HG03442 (cell line): ENCODE measurements around the gene TMEM50B.
"Not testable (repeated sequence)": the region's sequence is repeated elsewhere in the genome, so short reads cannot be mapped to it uniquely, and the experiment has no call there.

ENCODE experiments used
- ATAC-seq: cut with Tn5 transposase; IDR thresholded peaks from one replicate; pipeline ENCODE4 v1.9.1; 2021; ENCODE audit warnings: mild to moderate bottlenecking, moderate library complexity; ENCODE audit not compliant: unreplicated experiment

TMEM50B gene

GRCh38 chr21:33432496-33432895 is 47.3 kb downstream of the TMEM50B start:
- ATAC-seq, result no peak

- no peak for ATAC-seq
Observed at GRCh38 chr21:33430858-33431257, 48.9 kb downstream of the TMEM50B start.

GRCh38 chr21:33428669-33429068 is 51.1 kb downstream of the TMEM50B start:
- ATAC-seq, result no peak

GRCh38 chr21:33427051-33427450 is 52.7 kb downstream of the TMEM50B start:
- no peak for ATAC-seq

- no peak for ATAC-seq
Observed at GRCh38 chr21:33425825-33426224, 53.9 kb downstream of the TMEM50B start.

- no peak for ATAC-seq
Observed at GRCh38 chr21:33424214-33424613, 55.6 kb downstream of the TMEM50B start.

- no peak for ATAC-seq
Observed at GRCh38 chr21:33421713-33422393, 57.9 kb downstream of the TMEM50B start.

GRCh38 chr21:33419538-33420123 is 60.1 kb downstream of the TMEM50B start:
- no peak for ATAC-seq

- ATAC-seq, result no peak
Observed at GRCh38 chr21:33418691-33419090, 61.1 kb downstream of the TMEM50B start.

GRCh38 chr21:33414926-33415325 is 64.8 kb downstream of the TMEM50B start:
- ATAC-seq, result no peak

- no peak for ATAC-seq
Observed at GRCh38 chr21:33414068-33414467, 65.7 kb downstream of the TMEM50B start.

GRCh38 chr21:33412832-33413519 is 66.8 kb downstream of the TMEM50B start:
- ATAC-seq, result no peak

GRCh38 chr21:33412439-33412831 is 67.3 kb downstream of the TMEM50B start:
- ATAC-seq, result not testable (repeated sequence)

- no peak for ATAC-seq
Observed at GRCh38 chr21:33411949-33412430, 67.8 kb downstream of the TMEM50B start.

GRCh38 chr21:33406493-33406892 is 73.3 kb downstream of the TMEM50B start:
- ATAC-seq, result no peak

- no peak for ATAC-seq
Observed at GRCh38 chr21:33403786-33404585, 75.8 kb downstream of the TMEM50B start.

GRCh38 chr21:33403128-33403785 is 76.5 kb downstream of the TMEM50B start, which contains the start of gene IFNGR2:
Gene IFNGR2 (plus strand): TSS chr21:33403413. CDS start chr21:33403544, 131 bp downstream.
- ATAC-seq, result no peak

GRCh38 chr21:33402001-33402979 is 77.5 kb downstream of the TMEM50B start:
- no peak for ATAC-seq

GRCh38 chr21:33401630-33401992 is 78.2 kb downstream of the TMEM50B start:
- ATAC-seq, result no peak
